GM21423 (cell line): ENCODE results near the gene STRIP2.
A peak's percentile ranks its signal among the peaks of the same experiment; 100 is the strongest.
"Not testable (repeated sequence)": the region's sequence is repeated elsewhere in the genome, so short reads cannot be mapped to it uniquely, and the experiment has no call there.

Experiments used
- ATAC-seq: cut with Tn5 transposase; IDR thresholded peaks from one replicate; pipeline ENCODE4 v1.9.1; 2021; ENCODE audit warnings: mild to moderate bottlenecking, moderate library complexity; ENCODE audit not compliant: unreplicated experiment

Gene STRIP2

GRCh38 chr7:129433847-129434674 lies at the start of gene STRIP2:
STRIP2 (plus strand) TSS chr7:129434432; CDS start chr7:129434473, 41 bp downstream.
- peak; percentile 95 for ATAC-seq

GRCh38 chr7:129385116-129385515 lies 49.1 kb upstream of the STRIP2 start:
- ATAC-seq, result no peak

GRCh38 chr7:129385598-129385997 lies 48.6 kb upstream of the STRIP2 start:
- no peak for ATAC-seq

- ATAC-seq, result no peak
These were observed 47.7 kb upstream of the STRIP2 start for GRCh38 chr7:129386506-129386905.

- ATAC-seq, result no peak
These were observed 46.7 kb upstream of the STRIP2 start for GRCh38 chr7:129387537-129387936.

GRCh38 chr7:129388333-129389098 lies 45.7 kb upstream of the STRIP2 start:
- ATAC-seq, result no peak

- ATAC-seq, result no peak
These were observed 44.4 kb upstream of the STRIP2 start for GRCh38 chr7:129389829-129390228.

GRCh38 chr7:129390314-129390713 lies 43.9 kb upstream of the STRIP2 start:
- ATAC-seq, result no peak

- ATAC-seq, result no peak
These were observed 42.6 kb upstream of the STRIP2 start for GRCh38 chr7:129391546-129392171.

GRCh38 chr7:129393255-129393654 lies 41.0 kb upstream of the STRIP2 start:
- ATAC-seq, result no peak

GRCh38 chr7:129394101-129394500 lies 40.1 kb upstream of the STRIP2 start:
- ATAC-seq, result no peak

- ATAC-seq, result no peak
These were observed 39.0 kb upstream of the STRIP2 start for GRCh38 chr7:129394982-129395914.

GRCh38 chr7:129401228-129401966 lies 32.8 kb upstream of the STRIP2 start:
- no peak for ATAC-seq

GRCh38 chr7:129401967-129402860 lies 32.0 kb upstream of the STRIP2 start:
- ATAC-seq, result peak; percentile 53

- no peak for ATAC-seq
These were observed 28.7 kb upstream of the STRIP2 start for GRCh38 chr7:129405527-129405926.

GRCh38 chr7:129410238-129410637 lies 24.0 kb upstream of the STRIP2 start:
- ATAC-seq, result not testable (repeated sequence)

- ATAC-seq, result no peak
These were observed 21.7 kb upstream of the STRIP2 start for GRCh38 chr7:129412501-129412900.

- ATAC-seq, result no peak
These were observed 17.2 kb upstream of the STRIP2 start for GRCh38 chr7:129417073-129417472.
